Measurements from ENCODE around the gene FAM117A. TPM values are rescaled to one million over a fixed set of nuclear protein-coding genes. Genes with fewer than 3 reads are reported as not detected.

The FAM117A gene
- total RNA-seq, 1 experiment from 2014 or later, result 9.7 TPM

GRCh38 chr17:49776551-49777300 is 12.8 kb upstream of the FAM117A start:
- POLR2A ChIA-PET (ENCODE audit: unreplicated experiment), result interaction anchor here (0.6 kb wide), 1 partner anchor 12 kb away, joined by 7 read pairs; no protein-coding TSS in a partner anchor
- Histone ChIP-seq H3K27ac (ENCODE audit: low read length) (no peak overlapping the region), H3K9ac (ENCODE audit: low read length) (no peak overlapping the region), H3K9me3 (ENCODE audit: low read length) (no peaks in the 10 kb centered on the region), H3F3A (ENCODE audit: low read length, unreplicated experiment) (no peaks in the 10 kb centered on the region), H3K9me2 (replicated peaks; ENCODE audit: low read length) (no peaks in the 10 kb centered on the region), H3K27me3 (ENCODE audit: low read length) (no peaks in the 10 kb centered on the region), H3K79me2 (ENCODE audit: low read length) (no peaks in the 10 kb centered on the region), H3K36me3 (ENCODE audit: low read depth, low read length) (no peaks in the 10 kb centered on the region), H2AFZ (ENCODE audit: low read length) (no peak overlapping the region), H3K4me2 (ENCODE audit: low read length) (no peak overlapping the region), H3K4me3 (ENCODE audit: low read length) (no peak overlapping the region), H4K20me1 (ENCODE audit: low read length) (no peaks in the 10 kb centered on the region), H3K4me1 (ENCODE audit: insufficient read depth, low read length) (peaks cover 13% of the 10 kb centered on the region)
- no peak for TF ChIP-seq EZH2phosphoT487 (IDR thresholded peaks at IDR 0.05; ENCODE audit: borderline replicate concordance, low read length)
- no peak for TF ChIP-seq EZH2 (IDR thresholded peaks at IDR 0.05; ENCODE audit: low read length, unreplicated experiment)
- TF ChIP-seq CTCF (conservative IDR thresholded peaks at IDR 0.05; ENCODE audit: low read depth, low read length), result no peak
- DNase-seq (no peak), ATAC-seq (no peak)
- BruUV-seq (replicated peaks), result no TSS peak
- CTCF ChIA-PET, result interaction anchor here (1.0 kb wide), 1 partner anchor 68 kb away, joined by 3 read pairs; no protein-coding TSS in a partner anchor
- intact Hi-C loops (cut with micrococcal nuclease), result no loop called here

GRCh38 chr17:49775546-49776260 is 11.8 kb upstream of the FAM117A start:
- H2AFZ ChIP-seq (ENCODE audit: low read length), result no peak overlapping the region
- no peak for DNase-seq

More at GRCh38 chr17:49775546-49776260, 11.8 kb upstream of the FAM117A start:
- H3K9ac ChIP-seq (ENCODE audit: low read length), result no peak overlapping the region
- TF ChIP-seq EZH2 (IDR thresholded peaks at IDR 0.05; ENCODE audit: low read length, unreplicated experiment), result no peak
- no peak for TF ChIP-seq CTCF (conservative IDR thresholded peaks at IDR 0.05; ENCODE audit: low read depth, low read length)
- TF ChIP-seq EZH2phosphoT487 (IDR thresholded peaks at IDR 0.05; ENCODE audit: borderline replicate concordance, low read length), result no peak
- intact Hi-C loops (cut with micrococcal nuclease), result no loop called here
- no peaks in the 10 kb centered on the region for H4K20me1 ChIP-seq (ENCODE audit: low read length)
- H3K27ac ChIP-seq (ENCODE audit: low read length), result no peak overlapping the region
- CTCF ChIA-PET, result no interaction called here
- peaks cover 13% of the 10 kb centered on the region for H3K4me1 ChIP-seq (ENCODE audit: insufficient read depth, low read length)
- POLR2A ChIA-PET (ENCODE audit: unreplicated experiment), result no interaction called here
- no peaks in the 10 kb centered on the region for H3K79me2 ChIP-seq (ENCODE audit: low read length)
- H3K9me2 ChIP-seq (replicated peaks; ENCODE audit: low read length), result no peaks in the 10 kb centered on the region
- no peaks in the 10 kb centered on the region for H3K36me3 ChIP-seq (ENCODE audit: low read depth, low read length)
- no peak overlapping the region for H3K4me3 ChIP-seq (ENCODE audit: low read length)
- H3K9me3 ChIP-seq (ENCODE audit: low read length), result no peaks in the 10 kb centered on the region
- no peaks in the 10 kb centered on the region for H3K27me3 ChIP-seq (ENCODE audit: low read length)
- no peak overlapping the region for H3K4me2 ChIP-seq (ENCODE audit: low read length)
- no peaks in the 10 kb centered on the region for H3F3A ChIP-seq (ENCODE audit: low read length, unreplicated experiment)
- no TSS peak for BruUV-seq (replicated peaks)
- ATAC-seq, result no peak

Data from PC-3 (cell line).